H1 (cell line): ENCODE results near the gene RALGAPA2. TPM values are rescaled to one million over a fixed set of nuclear protein-coding genes. Genes with fewer than 3 reads are reported as not detected.

Experiments used
- CTCF ChIA-PET: fragments of 300-600 bp; sonication (Branson Sonifier 250); formaldehyde crosslinking; loops from one replicate; lab custom pipeline; 2021; ENCODE audit not compliant: partially characterized antibody; lab: Charles Lee
- POLR2A ChIA-PET: fragments of 300-600 bp; sonication (Branson Sonifier 250); formaldehyde crosslinking; loops from one replicate; lab custom pipeline; 2021; ENCODE audit warnings: inconsistent platforms; ENCODE audit not compliant: partially characterized antibody; lab: Charles Lee
- DNase-seq, 2 experiments: peaks; one replicate each; pipeline versions ENCODE4 v3.0.0 to v3.0.0-alpha.2; 2010 to 2022; ENCODE audit warnings: low spot score in 2 of 2, low read depth in 1 of 2, mixed read lengths in 1 of 2
- FAIRE-seq: peaks from 2 replicates; lab custom pipeline; 2011; peaks lifted over from hg19 to GRCh38; lab: Jason Lieb, UNC
- H2AFZ ChIP-seq: 2 replicates; pipeline ENCODE4 v1.8.1; 2012; ENCODE audit warnings: low read length, inconsistent platforms
- H2AK5ac ChIP-seq: 2 replicates; pipeline ENCODE4 v1.6.1; 2013; ENCODE audit warnings: low read depth, low read length
- H2BK120ac ChIP-seq: replicated peaks from 2 replicates; pipeline ENCODE3; 2013; ENCODE audit warnings: low read depth, low read length, inconsistent platforms
- H2BK12ac ChIP-seq: 2 replicates; pipeline ENCODE4 v1.6.1; 2013; ENCODE audit warnings: low read depth, low read length
- H2BK15ac ChIP-seq: 2 replicates; pipeline ENCODE4 v1.6.1; 2013; ENCODE audit warnings: low read length
- H2BK20ac ChIP-seq: 2 replicates; pipeline ENCODE4 v1.6.1; 2013; ENCODE audit warnings: low read length
- H2BK5ac ChIP-seq: 2 replicates; pipeline ENCODE4 v1.6.1; 2013; ENCODE audit warnings: low read depth, low read length
- H3K14ac ChIP-seq: 2 replicates; pipeline ENCODE4 v1.6.1; 2013; ENCODE audit warnings: inconsistent platforms; ENCODE audit not compliant: insufficient read length
- H3K18ac ChIP-seq: 2 replicates; pipeline ENCODE4 v1.6.1; 2013; ENCODE audit warnings: low read length; ENCODE audit errors: extremely low read depth
- H3K23ac ChIP-seq: 2 replicates; pipeline ENCODE4 v1.6.1; 2013; ENCODE audit warnings: inconsistent platforms; ENCODE audit not compliant: insufficient read length
- H3K23me2 ChIP-seq: 2 replicates; pipeline ENCODE4 v1.6.1; 2013; ENCODE audit warnings: low read depth, low read length
- H3K27ac ChIP-seq: 2 replicates; pipeline ENCODE4 v1.6.1; 2011; ENCODE audit warnings: low read depth, low read length, inconsistent platforms
- H3K27me3 ChIP-seq, 4 experiments: replicated peaks in 1 of 4; 1 replicate in 1 of 4; 2 replicates in 3 of 4; pipeline versions ENCODE4 v1.6.1 to v1.8.1; 2011 to 2013; ENCODE audit warnings: low read length in 3 of 4, mild to moderate bottlenecking in 3 of 4, inconsistent platforms in 2 of 4, mixed read lengths in 2 of 4, moderate library complexity in 1 of 4; ENCODE audit not compliant: control insufficient read depth in 3 of 4, insufficient read depth in 3 of 4; ENCODE audit errors: extremely low read depth in 1 of 4
- H3K36me3 ChIP-seq, 4 experiments: 2 replicates each; pipeline versions ENCODE4 v1.6.1 to v1.8.1; 2011 to 2013; ENCODE audit warnings: mild to moderate bottlenecking in 4 of 4, low read length in 3 of 4, moderate library complexity in 2 of 4, control low read depth in 1 of 4, inconsistent platforms in 1 of 4; ENCODE audit not compliant: insufficient read depth in 4 of 4, control insufficient read depth in 2 of 4
- H3K4ac ChIP-seq: replicated peaks from 2 replicates; pipeline ENCODE3; 2013; ENCODE audit warnings: low read length, low read depth, mixed read lengths, inconsistent platforms; ENCODE audit not compliant: insufficient read length
- H3K4me1 ChIP-seq, 4 experiments: replicated peaks in 1 of 4; 1 replicate in 1 of 4; 2 replicates in 3 of 4; pipeline versions ENCODE4 v1.6.1 to v1.8.1; 2011 to 2013; ENCODE audit warnings: low read length in 3 of 4, inconsistent platforms in 2 of 4, mixed read lengths in 1 of 4; ENCODE audit not compliant: insufficient read depth in 4 of 4, control insufficient read depth in 3 of 4
- H3K4me2 ChIP-seq, 2 experiments: 2 replicates each; pipeline versions ENCODE4 v1.6.1 to v1.8.1; 2011 to 2013; ENCODE audit warnings: low read depth in 2 of 2, low read length in 2 of 2, control low read depth in 1 of 2, inconsistent platforms in 1 of 2, mild to moderate bottlenecking in 1 of 2; ENCODE audit not compliant: insufficient read depth in 1 of 2
- H3K4me3 ChIP-seq, 4 experiments: fragments of 200-600, 300-600 bp in 1 of 4; sonication (generic), shearing (Covaris generic), sonication (Bioruptor Twin) in 1 of 4; 2 replicates each; pipeline versions ENCODE4 v1.5.1 to v1.8.1; 2011 to 2016; ENCODE audit warnings: low read length in 4 of 4, low read depth in 3 of 4, control low read depth in 2 of 4, inconsistent platforms in 2 of 4, mild to moderate bottlenecking in 2 of 4, mixed read lengths in 1 of 4, moderate library complexity in 1 of 4; ENCODE audit not compliant: insufficient read depth in 2 of 4; ENCODE audit errors: extremely low read depth in 1 of 4
- H3K56ac ChIP-seq: replicated peaks from 2 replicates; pipeline ENCODE3; 2013; ENCODE audit warnings: low read depth, mild to moderate bottlenecking, mixed read lengths, low read length, inconsistent platforms; ENCODE audit not compliant: insufficient read length
- H3K79me1 ChIP-seq: 2 replicates; pipeline ENCODE4 v1.6.1; 2013; ENCODE audit warnings: low read depth, low read length, control low read depth
- H3K79me2 ChIP-seq, 2 experiments: 2 replicates each; pipeline versions ENCODE4 v1.6.1 to v1.8.1; 2012 to 2013; ENCODE audit warnings: low read length in 2 of 2, mild to moderate bottlenecking in 2 of 2, inconsistent platforms in 1 of 2; ENCODE audit not compliant: insufficient read depth in 2 of 2, control insufficient read depth in 1 of 2
- H3K9ac ChIP-seq, 4 experiments: replicated peaks in 1 of 4; 1 replicate in 1 of 4; 2 replicates in 3 of 4; pipeline versions ENCODE4 v1.6.1 to v1.8.1; 2011 to 2013; ENCODE audit warnings: low read depth in 3 of 4, low read length in 3 of 4, control low read depth in 2 of 4, mild to moderate bottlenecking in 2 of 4, moderate library complexity in 2 of 4, inconsistent platforms in 1 of 4; ENCODE audit errors: extremely low read depth in 1 of 4
- H3K9me3 ChIP-seq, 2 experiments: 2 replicates each; pipeline versions ENCODE4 v1.6.1 to v1.8.1; 2012 to 2013; ENCODE audit warnings: mild to moderate bottlenecking in 2 of 2, moderate library complexity in 2 of 2, control low read depth in 1 of 2, inconsistent platforms in 1 of 2, low read depth in 1 of 2, low read length in 1 of 2, mixed read lengths in 1 of 2; ENCODE audit not compliant: insufficient read depth in 2 of 2
- H4K20me1 ChIP-seq, 2 experiments: replicated peaks in 1 of 2; 2 replicates each; pipeline versions ENCODE3 to v1.8.1; 2011 to 2013; ENCODE audit warnings: inconsistent platforms in 2 of 2, low read length in 2 of 2, mild to moderate bottlenecking in 1 of 2; ENCODE audit not compliant: insufficient read depth in 2 of 2, control insufficient read depth in 1 of 2
- H4K5ac ChIP-seq: 2 replicates; pipeline ENCODE4 v1.6.1; 2013; ENCODE audit warnings: low read length, low read depth, mixed read lengths, inconsistent platforms; ENCODE audit not compliant: insufficient read length
- H4K8ac ChIP-seq: 2 replicates; pipeline ENCODE4 v1.8.0; 2013; ENCODE audit warnings: mild to moderate bottlenecking, moderate library complexity, low read length, inconsistent platforms; ENCODE audit not compliant: insufficient read depth; ENCODE audit errors: extremely low read depth
- H4K91ac ChIP-seq: replicated peaks from 2 replicates; pipeline ENCODE3; 2013; ENCODE audit warnings: low read length, mixed read lengths, inconsistent platforms; ENCODE audit not compliant: insufficient read length
- CEBPB ChIP-seq: IDR thresholded peaks from 2 replicates; pipeline ENCODE4 v1.6.1; 2012; ENCODE audit warnings: low read depth, low read length
- CHD2 ChIP-seq: IDR thresholded peaks from 2 replicates; pipeline ENCODE4 v1.6.1; 2012; ENCODE audit warnings: low read length, improper control_type of control experiment
- EP300 ChIP-seq, 2 experiments: IDR thresholded peaks; 1 replicate in 1 of 2; 2 replicates in 1 of 2; pipeline ENCODE4 v1.6.1; 2011 to 2012; ENCODE audit warnings: low read depth in 2 of 2, low read length in 2 of 2, mild to moderate bottlenecking in 2 of 2, borderline replicate concordance in 1 of 2, inconsistent platforms in 1 of 2, moderate library complexity in 1 of 2
- FOSL1 ChIP-seq: IDR thresholded peaks from 2 replicates; pipeline ENCODE4 v1.6.1; 2011; ENCODE audit warnings: mild to moderate bottlenecking, low read depth, low read length, moderate library complexity; ENCODE audit not compliant: insufficient read depth
- JUN ChIP-seq: IDR thresholded peaks from 2 replicates; pipeline ENCODE4 v1.6.1; 2011; ENCODE audit warnings: low read depth, mild to moderate bottlenecking, improper control_type of control experiment, low read length
- JUND ChIP-seq: IDR thresholded peaks from 2 replicates; pipeline ENCODE4 v1.6.1; 2011; ENCODE audit warnings: mild to moderate bottlenecking, improper control_type of control experiment, low read length
- KDM4A ChIP-seq: IDR thresholded peaks from one replicate; pipeline ENCODE4 v1.7.1; 2012; ENCODE audit warnings: low read depth, mild to moderate bottlenecking, moderate library complexity, low read length, inconsistent platforms; ENCODE audit not compliant: severe bottlenecking
- RNF2 ChIP-seq: fragments of 200-900, 300-1000 bp; sonication (generic); IDR thresholded peaks from 2 replicates; pipeline ENCODE4 v1.7.1; 2016; ENCODE audit warnings: borderline replicate concordance, low read depth, mild to moderate bottlenecking, antibody characterized with exemption, low read length; ENCODE audit not compliant: poor library complexity, severe bottlenecking; ENCODE audit errors: missing control alignments
- SIN3A ChIP-seq, 2 experiments: IDR thresholded peaks in 1 of 2; conservative IDR thresholded peaks in 1 of 2; 2 replicates each; pipeline ENCODE4 v1.6.1; 2011 to 2012; ENCODE audit warnings: low read length in 2 of 2, improper control_type of control experiment in 1 of 2, low read depth in 1 of 2, mild to moderate bottlenecking in 1 of 2
- SP4 ChIP-seq: IDR thresholded peaks from 2 replicates; pipeline ENCODE4 v1.6.1; 2012; ENCODE audit warnings: low read length, inconsistent platforms
- TAF1 ChIP-seq: IDR thresholded peaks from 2 replicates; pipeline ENCODE4 v1.6.1; 2011; ENCODE audit warnings: mild to moderate bottlenecking, low read depth, low read length
- YY1 ChIP-seq: IDR thresholded peaks from 2 replicates; pipeline ENCODE4 v1.6.1; 2011; ENCODE audit warnings: low read depth, mild to moderate bottlenecking, low read length
- WGBS, 2 experiments: shearing (Covaris generic) in 1 of 2; methylation state at CpG; one replicate each; pipeline versions ENCODE4 v1.1.6 to v1.1.7; 2013 to 2015; ENCODE audit warnings: low lambda C conversion rate in 2 of 2, mixed read lengths in 2 of 2, inconsistent platforms in 1 of 2, low coverage in 1 of 2, missing lambda C conversion rate in 1 of 2; ENCODE audit not compliant: insufficient replicate concordance in 2 of 2, insufficient coverage in 1 of 2, insufficient read length in 1 of 2; ENCODE audit errors: extremely low coverage in 1 of 2, missing lambda C conversion rate in 1 of 2; 5-methylcytosine and 5-hydroxymethylcytosine counted together
- polyA plus RNA-seq, 7 experiments: library from polyadenylated mRNA; depleted of rRNA in 3 of 7; stranded (reverse) in 5 of 7; unstranded in 2 of 7; fragments of >200 nt in 5 of 7; fragments of 200-250 nt in 2 of 7; gene quantifications; 1 replicate in 5 of 7; 2 replicates in 1 of 7; 4 replicates in 1 of 7; pipeline versions ENCODE4 v1.2.1 to v1.2.3, GENCODE V29; 2011 to 2013; ENCODE audit warnings: missing spikeins in 2 of 7, mixed read lengths in 2 of 7
- total RNA-seq: library from RNA; stranded (reverse); fragmentation: NEBNext Ultra II Directional; extraction: Animal tissue kit (Norgen Biotek cat#: 25700); gene quantifications from 2 replicates; pipeline ENCODE4 v1.2.1, GENCODE V29; 2021
- TF ChIP-seq, protein P1 (sequence below): IDR thresholded peaks from 2 replicates; pipeline ENCODE4 v1.6.1; 2012; ENCODE audit warnings: inconsistent platforms

RALGAPA2 gene
- total and polyA plus RNA-seq, 2 of the 8 experiments (the other 6 are each of a cell fraction or from before 2014, with no cell fraction given), result 5.1 to 25.5 TPM

DNA sequence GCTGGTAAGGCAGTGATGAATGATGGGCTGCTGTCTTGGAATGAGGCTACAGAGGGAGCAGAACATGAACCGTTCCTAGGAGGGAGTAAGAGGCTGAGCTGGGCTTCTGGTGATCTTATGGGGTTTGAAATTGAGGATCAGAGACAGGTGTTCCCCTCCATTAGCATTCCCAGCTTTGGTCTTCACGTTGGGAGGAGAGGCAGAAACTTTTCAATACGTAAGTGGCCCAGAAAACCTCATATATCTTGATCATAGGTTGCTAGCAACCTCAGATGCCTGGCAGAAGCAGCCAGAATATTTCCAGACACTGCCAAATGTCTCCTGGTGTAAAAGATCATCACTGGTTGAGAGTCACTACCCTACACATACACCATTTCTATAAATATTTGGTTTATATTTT is 177.4 kb downstream of the RALGAPA2 start:
- Histone ChIP-seq H3K4ac (no peak overlapping the region), H3K18ac (no peak overlapping the region), H3K9ac (no peak overlapping the region), H4K20me1 (no peaks in the 10 kb centered on the region), H2AFZ (no peak overlapping the region), H2BK15ac (no peak overlapping the region), H2BK120ac (no peak overlapping the region), H3K79me2 (no peaks in the 10 kb centered on the region), H4K5ac (no peak overlapping the region), H3K4me3 (no peak overlapping the region), H3K27me3 (no peaks in the 10 kb centered on the region), H3K14ac (no peak overlapping the region), H3K36me3 (peaks cover 0 to 6% (median 0%) of the 10 kb centered on the region in 4 experiments; a peak in 1 of 8 replicates), H3K23ac (no peak overlapping the region), H3K4me1 (peaks cover 0 to 5% (median 2%) of the 10 kb centered on the region in 4 experiments; a peak in 2 of 7 replicates), H3K23me2 (no peaks in the 10 kb centered on the region), H2BK12ac (no peak overlapping the region), H4K8ac (no peak overlapping the region), H3K56ac (no peak overlapping the region), H3K4me2 (no peak overlapping the region), H3K79me1 (0 out of 2 replicates have a peak, but pooled peaks cover 2% of the 10 kb centered on the region), H2BK20ac (no peak overlapping the region), H2BK5ac (no peak overlapping the region), H4K91ac (no peak overlapping the region), H3K9me3 (no peaks in the 10 kb centered on the region), H2AK5ac (no peak overlapping the region), H3K27ac (no peak overlapping the region)
- WGBS, 2 experiments, result 83% methylated on average over 3 of the region's 3 CpGs; no CpG with 5 or more reads in 1 of the 2 experiments
- no peak for TF ChIP-seq JUN
- TF ChIP-seq CEBPB, result no peak
- TF ChIP-seq FOSL1, result no peak
- no peak for TF ChIP-seq YY1
- TF ChIP-seq, protein P1, sequence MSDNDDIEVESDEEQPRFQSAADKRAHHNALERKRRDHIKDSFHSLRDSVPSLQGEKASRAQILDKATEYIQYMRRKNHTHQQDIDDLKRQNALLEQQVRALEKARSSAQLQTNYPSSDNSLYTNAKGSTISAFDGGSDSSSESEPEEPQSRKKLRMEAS, result no peak
- no peak for TF ChIP-seq EP300 (IDR thresholded peaks at IDR 0.05; ENCODE audit: borderline replicate concordance in 1 of 2, low read depth in 2 of 2, low read length in 2 of 2)
- no peak for TF ChIP-seq SP4
- TF ChIP-seq RNF2, result no peak
- no peak for TF ChIP-seq SIN3A (conservative IDR thresholded peaks at IDR 0.05 in 1 of 2, IDR thresholded peaks at IDR 0.05 in 1 of 2; ENCODE audit: low read depth in 1 of 2, low read length in 2 of 2)
- TF ChIP-seq CHD2, result no peak
- TF ChIP-seq TAF1, result no peak
- no peak for TF ChIP-seq JUND
- TF ChIP-seq KDM4A, result no peak
- FAIRE-seq, result no peak
- POLR2A ChIA-PET, result no interaction called here
- DNase-seq, result no peak
- CTCF ChIA-PET, result interaction anchor here (1.4 kb wide), 1 partner anchor 20 kb away, joined by 4 read pairs; no protein-coding TSS in a partner anchor
